Limb (tissue), 2 donors: Measurements from ENCODE around the gene FDPS.
"Not testable (repeated sequence)": the region's sequence is repeated elsewhere in the genome, so short reads cannot be mapped to it uniquely, and the experiment has no call there.

Experiments used
- DNase-seq, 2 donors: peaks; one replicate each; pipeline ENCODE4 v3.0.0-alpha.2; 2016; ENCODE audit errors: extremely low spot score in 2 of 2

FDPS gene

DNA sequence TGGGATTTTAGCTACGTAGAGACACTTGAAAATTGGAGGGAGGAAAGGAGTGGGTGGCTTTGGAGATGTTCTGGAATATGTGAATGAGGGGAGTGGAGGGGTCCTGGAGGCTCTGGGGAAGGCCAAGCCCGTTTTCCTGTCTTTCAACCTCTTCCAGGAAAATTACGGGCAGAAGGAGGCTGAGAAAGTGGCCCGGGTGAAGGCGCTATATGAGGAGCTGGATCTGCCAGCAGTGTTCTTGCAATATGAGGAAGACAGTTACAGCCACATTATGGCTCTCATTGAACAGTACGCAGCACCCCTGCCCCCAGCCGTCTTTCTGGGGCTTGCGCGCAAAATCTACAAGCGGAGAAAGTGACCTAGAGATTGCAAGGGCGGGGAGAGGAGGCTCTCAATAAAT, 11.6 kb downstream of the FDPS start:
- DNase-seq: no peak

DNA sequence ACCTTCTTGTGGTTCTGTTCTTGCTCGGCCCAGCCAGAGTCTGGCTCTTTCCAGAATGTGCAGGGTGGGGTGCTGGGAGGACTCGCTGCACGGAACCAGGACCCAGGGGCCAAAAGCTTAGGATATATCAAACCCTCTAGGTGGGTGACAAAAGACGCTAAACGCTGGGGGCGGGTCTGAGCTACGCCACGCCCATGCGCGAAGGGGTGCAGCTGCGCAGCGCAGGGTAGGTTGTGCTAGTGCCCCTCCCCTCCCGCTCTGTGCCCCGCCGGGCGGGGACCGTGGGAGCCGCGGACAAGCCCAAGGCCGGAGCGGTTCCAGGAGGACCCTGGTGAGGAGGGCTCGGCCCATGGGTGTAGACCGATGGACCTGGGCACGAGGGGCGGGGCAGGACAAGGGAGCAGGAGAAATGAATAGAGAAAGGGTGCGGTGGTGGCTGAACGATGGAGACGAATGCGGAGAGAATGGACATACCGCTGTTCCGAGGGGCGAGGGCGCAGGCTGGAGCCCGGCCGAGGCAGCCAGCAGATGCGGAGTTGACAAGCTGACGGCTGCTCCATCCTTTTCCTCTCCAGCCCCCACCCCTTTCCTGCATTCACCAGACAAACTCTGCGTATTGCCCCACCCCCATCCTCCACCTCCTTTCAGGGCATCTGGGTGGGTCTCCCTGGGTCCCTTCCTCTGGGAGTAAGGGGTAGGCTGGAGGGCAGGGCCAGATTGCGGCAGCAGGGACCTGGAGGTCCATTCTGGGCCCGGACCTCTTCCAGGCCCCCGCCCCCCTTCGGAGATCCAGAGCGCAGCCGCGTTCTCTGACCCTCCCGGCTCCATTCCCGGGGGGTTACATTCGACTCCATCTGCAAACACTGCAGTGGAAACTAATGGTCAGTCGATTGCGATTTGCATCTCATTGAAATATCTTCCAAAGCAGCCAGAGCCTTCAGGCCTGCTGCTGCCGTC, 12.3 kb downstream of the FDPS start, which contains the start of gene RUSC1:
Gene RUSC1 (plus strand): TSS at position 234 of the 957 bp plus-strand sequence. CDS start 880 bp downstream, outside the sequence.
- DNase-seq: peak; percentile 56 to 88

DNA sequence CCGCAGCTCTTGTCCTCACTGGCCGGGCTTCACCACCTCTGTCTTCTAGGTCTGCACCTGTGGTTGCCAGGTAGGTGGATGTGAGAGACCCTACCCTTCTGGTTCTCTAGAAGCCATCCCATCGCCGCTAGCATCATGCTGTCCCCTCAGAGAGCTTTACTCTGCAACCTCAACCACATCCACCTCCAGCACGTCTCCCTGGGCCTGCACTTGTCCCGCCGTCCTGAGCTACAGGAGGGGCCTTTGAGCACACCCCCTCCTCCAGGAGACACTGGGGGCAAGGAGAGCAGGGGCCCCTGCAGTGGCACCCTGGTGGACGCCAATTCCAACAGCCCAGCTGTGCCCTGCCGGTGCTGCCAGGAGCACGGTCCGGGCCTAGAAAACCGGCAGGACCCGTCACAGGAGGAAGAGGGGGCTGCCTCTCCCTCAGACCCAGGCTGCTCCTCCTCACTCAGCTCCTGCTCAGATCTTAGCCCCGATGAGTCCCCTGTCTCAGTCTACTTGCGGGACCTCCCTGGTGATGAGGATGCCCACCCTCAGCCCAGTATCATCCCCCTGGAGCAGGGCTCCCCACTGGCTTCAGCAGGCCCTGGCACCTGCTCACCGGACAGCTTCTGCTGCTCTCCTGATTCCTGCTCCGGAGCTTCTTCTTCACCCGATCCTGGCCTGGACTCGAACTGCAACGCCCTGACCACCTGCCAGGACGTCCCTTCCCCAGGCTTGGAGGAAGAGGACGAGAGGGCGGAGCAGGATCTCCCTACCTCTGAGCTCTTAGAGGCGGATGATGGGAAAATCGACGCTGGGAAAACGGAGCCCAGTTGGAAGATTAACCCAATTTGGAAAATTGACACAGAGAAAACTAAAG, 13.2 kb downstream of the FDPS start:
- DNase-seq: peak in 1 of 2 donors; percentile 40

DNA sequence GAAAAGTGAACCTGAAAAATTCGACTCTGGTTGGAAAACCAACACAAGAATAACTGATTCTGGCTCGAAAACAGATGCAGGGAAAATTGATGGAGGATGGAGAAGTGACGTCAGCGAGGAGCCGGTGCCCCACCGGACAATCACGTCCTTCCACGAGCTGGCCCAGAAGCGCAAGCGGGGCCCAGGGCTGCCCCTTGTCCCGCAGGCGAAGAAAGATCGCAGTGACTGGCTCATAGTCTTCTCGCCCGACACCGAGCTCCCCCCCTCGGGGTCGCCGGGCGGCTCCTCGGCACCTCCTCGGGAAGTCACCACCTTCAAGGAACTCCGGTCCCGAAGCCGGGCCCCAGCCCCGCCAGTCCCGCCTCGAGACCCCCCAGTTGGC, 13.9 kb downstream of the FDPS start:
- DNase-seq: peak in 1 of 2 donors; percentile 24

DNA sequence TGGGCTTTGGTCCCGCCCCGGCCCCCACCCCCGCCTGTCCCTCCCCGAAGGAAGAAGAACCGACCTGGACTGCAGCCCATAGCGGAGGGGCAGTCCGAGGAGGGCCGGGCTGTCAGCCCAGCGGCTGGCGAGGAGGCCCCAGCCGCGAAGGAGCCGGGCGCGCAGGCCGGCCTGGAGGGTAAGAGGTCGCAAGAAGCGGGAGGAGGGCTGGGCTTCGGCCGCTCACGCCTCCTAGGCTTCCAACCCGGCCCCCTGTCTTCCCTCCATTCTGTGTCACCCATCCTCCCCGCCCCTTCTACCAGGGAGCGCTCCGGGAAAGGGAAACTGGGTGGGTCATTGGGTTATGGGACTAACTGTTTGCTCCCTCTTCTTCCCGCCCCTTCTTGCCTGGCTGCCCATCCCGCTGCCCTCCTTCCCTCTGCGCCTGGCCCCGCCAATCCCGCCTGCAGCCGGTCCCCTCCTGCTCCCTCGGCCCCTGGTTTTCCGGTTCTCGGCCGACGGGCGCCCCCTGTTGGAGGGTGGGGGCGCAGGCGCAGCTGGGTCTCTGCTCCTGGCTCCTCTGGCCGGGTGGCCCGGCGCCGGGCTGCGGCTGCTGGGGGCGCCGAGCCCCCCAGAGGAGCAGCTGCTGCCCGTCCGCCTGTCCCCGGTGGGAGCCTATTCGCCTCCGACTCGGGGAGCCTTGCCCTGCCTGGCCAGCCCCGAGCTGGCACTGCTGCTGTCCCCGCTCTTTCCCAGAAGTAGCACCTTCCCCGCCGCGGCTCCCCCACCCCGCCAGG, 14.5 kb downstream of the FDPS start:
- peak; percentile 89 to 96 for DNase-seq

DNA sequence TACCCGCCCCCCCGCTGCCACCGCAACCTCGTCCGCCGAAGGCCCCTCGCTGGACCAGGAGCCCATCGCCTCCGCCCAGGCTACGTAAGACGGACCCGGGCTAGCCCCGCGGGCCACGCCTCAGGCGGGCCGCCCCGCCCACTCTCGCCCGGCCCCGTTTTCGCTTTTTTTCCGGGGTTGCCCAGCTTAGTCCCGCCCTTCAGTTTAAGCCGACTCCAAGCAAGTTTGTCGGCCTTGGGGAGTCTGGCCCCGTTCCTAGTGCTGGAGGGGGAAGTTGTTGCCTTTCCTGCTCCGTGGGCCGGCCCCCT, 15.0 kb downstream of the FDPS start:
- peak; percentile 75 to 90 for DNase-seq

DNA sequence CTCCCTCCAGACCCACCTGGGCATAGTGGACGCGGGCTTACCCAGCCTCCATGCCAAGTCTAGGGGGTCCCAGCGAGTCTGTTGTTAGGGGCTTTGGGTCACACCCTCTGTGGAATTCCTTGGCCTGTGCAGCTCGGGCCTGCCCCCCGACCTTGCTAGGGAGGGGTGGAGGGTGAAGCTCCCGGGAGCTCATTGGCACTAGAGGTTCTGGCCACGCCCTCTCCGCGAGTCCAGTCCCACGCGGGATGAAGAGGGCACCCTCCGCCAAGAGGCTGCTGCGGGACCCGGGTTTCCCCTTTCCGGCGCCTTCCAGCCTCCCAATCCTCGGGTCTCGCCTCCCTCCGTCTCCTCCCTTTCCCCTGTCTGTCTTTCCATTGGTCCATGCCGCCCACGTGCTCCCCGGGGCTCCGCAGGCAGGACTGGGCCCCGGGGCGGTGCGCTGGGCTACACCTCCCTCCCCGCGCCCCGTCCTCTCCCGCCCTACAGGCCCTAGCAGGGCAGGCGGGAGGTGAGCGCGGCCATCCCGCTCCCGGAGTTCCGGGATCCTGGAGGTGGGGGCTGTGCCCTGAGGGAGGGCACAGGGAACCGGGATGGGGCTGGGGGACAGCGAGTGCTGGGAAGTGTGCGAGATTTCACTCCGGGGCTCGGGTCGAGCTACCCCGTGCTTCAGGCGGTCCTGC, 15.5 kb downstream of the FDPS start:
- DNase-seq: peak; percentile 93 to 95

DNA sequence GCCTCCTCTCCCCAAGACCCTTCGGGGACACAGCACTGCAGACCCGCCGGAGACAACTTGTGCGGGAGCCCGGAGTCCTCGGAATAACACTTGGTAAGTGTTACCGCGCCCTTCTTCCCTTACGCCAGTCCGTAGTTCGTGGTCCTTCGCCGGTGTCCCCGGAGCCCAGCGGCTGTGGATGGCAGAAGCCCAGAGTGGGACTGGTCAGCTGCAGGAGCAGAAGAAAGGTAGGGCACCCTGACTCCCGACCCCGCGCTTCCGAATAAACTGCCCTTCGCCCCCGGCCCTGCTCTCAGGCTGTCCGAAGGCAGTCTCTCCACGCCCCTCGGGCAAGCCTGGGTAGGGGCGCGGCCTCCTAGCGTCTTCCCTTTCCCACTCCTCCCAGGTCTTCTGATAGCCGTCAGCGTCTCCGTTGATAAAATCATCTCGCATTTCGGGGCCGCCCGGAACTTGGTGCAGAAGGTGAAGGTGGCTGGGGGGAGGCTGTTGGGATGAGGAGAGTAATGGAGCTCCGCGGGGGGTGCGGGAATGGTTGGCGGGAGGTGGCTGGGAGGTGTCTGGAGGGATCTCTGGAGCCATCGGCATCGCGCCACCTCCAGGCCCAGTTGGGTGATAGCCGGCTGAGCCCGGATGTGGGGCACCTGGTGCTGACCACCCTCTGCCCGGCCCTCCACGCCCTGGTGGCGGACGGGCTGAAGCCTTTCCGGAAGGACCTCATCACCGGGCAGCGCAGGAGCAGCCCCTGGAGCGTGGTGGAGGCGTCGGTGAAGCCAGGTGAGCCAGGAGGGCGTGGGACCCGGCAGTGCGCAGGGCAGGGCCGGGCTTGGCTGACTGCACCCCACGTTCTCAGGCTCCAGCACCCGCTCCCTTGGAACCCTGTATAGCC, 16.3 kb downstream of the FDPS start:
- DNase-seq: peak; percentile 13 to 68

DNA sequence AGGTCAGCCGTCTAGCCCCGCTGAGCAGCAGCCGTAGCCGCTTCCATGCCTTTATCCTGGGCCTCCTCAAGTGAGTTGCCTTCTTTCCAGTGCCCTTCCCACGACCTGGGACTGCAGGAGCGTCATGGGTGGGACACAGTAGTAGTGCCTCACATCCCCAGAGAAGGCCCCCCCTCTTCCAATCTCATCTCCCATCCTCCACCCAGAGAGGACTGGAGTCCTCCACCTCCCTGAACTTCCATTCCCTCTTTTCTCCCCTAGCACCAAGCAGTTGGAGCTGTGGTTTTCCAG, 16.9 kb downstream of the FDPS start:
- DNase-seq: no peak

DNA sequence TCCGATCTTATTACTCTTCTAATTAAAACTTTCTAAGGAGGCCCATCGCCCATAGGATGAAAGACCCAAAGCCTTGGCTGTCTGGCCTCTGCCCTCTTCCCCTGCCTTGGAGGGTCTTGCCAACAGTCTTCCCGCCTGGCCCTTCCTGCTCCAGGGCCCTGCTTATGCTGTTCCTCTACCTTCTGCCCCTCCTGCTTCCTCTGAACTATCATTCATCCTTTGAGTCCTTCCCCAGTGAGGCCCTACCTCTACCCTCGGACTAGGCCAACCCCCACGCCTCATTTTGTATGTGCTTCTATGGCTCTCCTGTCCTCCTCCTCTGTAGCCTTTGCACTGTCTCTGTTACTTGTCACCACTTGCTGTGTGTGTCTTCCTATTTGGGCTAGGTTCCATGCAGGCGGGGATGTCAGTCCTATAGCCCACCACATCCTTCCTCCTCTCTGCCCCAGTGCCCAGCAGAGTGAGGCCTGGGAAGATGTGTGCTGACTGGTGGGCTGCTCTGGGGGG, 17.4 kb downstream of the FDPS start:
- no peak for DNase-seq

DNA sequence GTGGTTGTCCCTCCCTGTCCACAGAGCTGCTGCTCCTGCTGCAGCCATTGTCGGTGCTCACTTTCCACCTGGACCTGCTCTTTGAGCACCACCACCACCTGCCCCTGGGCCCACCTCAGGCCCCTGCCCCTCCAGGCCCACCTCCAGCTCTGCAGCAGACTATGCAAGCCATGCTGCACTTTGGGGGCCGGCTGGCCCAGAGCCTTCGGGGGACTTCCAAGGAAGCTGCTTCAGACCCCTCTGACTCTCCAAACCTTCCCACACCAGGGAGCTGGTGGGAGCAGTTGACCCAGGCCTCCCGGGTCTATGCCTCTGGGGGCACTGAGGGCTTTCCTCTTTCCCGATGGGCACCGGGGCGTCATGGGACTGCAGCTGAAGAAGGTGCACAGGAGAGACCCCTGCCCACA, 18.0 kb downstream of the FDPS start:
- no peak for DNase-seq

DNA sequence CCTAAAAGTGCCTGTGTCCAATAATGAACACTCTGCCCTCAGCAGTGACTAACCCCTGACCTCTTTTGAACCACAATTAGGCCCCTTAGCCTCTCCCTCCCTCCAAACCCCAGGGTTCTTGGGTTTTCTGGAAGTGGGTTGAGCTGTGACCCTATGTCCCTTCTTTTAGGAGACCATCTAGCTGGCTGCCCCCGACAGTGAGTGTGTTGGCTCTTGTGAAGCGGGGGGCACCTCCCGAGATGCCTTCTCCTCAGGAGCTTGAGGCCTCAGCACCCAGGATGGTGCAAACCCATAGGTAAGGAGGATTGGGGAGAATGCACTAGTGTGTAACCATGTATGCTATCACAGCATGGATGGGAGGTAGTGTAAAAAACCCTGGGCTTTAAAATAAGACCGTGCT, 19.3 kb downstream of the FDPS start:
- no peak for DNase-seq

DNA sequence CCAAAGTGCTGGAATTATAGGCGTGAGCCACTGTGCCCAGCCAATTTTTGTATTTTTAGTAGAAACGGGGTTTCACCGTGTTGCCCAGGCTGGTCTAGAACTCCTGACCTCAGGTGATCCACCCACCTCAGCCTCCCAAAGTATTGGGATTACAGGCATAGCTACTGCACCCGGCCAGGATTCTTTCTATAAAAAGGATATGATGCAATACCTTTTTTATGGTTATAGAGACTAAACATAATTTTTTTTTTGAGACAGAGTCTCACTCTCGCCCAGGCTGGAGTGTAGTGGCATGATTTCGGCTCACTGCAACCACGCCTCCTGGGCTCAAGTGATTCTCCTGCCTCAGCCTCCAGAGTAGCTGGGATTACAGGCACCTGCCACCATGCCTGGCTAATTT, 20.2 kb downstream of the FDPS start:
- not testable (repeated sequence) for DNase-seq

DNA sequence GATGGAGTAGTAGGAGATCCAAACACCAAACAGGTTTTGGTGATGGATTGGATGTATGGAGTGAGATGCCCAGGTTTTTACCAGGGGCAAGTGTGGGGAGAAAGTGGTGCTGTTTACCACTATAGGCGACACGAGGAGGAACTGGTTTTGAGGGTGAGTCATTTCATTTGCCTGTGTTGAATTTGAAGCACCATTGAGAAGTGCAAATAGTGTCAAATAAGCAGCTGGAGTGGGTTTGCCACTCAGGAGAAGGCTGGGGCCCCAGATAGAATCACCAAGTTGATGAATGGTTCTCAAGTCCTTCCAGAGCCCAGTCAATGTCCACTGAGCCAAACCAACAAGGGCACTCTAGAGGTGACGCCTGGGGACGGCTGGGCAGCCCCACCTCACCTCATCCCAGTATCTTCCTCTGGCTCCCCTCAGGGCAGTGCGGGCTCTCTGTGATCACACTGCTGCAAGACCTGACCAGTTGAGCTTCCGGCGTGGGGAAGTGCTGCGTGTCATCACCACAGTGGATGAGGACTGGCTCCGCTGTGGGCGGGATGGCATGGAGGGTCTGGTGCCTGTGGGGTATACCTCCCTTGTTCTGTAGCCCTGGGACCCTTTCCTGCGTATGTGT, 21.4 kb downstream of the FDPS start:
- no peak for DNase-seq

DNA sequence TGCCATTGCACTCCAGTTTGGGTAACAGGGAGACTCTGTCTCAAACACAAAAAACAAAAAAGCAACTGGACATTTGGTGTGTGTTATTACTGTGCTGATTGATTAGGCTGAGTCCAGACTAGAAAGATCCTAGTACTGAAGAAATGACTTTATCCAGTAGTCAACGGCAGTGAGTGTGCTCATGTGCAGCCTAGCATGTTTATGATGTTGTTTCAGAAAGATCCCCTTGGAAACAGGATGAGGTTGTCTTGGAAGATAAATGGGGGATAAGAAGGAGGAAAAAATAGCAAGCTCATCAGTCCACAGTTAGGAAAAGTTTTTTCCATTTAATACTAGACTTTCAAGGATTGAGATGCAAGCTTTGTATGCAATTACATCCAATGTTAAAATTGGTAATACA, 26.3 kb downstream of the FDPS start:
- DNase-seq: no peak

DNA sequence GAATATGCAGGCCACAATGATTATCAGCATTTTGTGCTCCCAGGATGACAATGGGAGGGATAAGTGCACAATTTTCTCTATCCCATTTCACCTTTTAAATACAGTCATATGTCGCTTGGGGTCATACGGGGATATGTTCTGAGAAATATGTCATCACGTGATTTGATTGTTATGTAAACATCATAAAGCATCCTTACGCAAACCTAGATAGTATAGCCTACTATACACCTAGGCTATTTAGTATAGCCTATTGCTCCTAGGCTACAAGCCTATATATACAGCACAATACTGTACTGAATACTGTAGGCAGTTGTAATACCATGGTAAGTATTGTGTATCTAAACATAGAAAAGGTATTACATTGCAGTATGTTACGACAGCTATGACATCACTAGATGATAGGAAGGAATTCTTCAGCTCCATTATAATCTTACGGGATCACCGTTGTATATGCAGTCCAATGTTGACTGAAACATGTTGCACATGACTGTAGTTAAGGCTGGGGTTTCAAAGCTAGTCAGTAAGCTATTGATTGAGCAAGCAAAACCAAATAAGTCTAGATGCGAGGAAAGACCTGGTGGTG, 30.9 kb downstream of the FDPS start:
- DNase-seq: no peak

DNA sequence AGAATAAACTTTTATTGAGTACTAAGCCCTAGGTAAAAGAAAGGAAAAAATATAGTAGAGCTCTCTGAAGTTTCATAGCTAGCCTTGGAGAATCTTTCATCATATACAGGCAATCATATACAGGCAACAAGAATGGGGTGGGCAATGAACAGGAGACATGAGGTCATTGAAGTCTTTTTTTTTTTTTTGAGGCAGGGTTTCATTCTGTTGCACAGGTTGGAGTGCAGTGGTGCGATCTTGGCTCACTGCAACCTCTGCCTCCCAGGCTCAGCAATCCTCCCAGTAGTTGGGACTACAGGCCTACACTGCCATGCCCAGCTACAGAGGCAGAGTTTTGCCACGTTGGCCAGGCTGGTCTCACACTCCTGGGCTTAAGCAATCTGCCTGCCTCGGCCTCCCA, 34.2 kb downstream of the FDPS start:
- DNase-seq: no peak

DNA sequence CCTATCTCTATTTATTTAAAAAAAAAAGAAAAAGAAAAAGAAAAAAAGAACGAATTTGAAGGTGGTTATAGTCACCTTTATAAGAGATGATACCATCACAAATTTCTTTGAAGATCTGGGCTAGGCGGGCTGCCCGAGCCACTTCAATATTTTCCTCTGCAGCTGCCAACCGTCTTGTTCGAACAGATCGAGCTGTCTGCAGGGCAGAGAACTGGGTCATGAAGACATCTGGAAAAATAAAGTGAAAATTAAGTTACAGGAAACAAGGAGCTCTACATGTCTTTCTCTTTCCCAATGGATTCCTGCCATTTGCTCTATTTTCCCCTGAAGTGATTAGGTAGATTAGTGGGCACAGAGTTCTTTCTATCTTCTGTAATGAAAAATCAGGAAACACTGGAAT, 44.0 kb downstream of the FDPS start:
- no peak for DNase-seq

DNA sequence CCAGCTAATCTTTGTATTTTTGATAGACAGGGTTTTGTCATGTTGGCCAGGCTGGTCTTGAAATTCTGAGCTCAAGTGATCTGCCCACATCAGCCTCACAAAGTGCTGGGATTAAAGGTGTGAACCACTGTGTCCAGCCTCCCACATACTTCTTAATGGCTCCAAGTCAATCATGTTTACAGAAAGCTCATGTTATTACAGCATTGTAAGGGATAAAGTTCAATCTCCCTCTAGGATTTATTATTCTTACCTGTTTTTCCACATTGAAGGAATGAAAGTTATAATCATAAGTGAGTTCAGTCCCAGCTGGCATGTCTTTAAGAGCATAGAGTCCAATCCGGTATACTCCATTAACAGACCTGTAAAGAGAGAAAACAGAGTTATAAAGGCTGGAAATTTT, 51.4 kb downstream of the FDPS start:
- DNase-seq: no peak
